IMR-90 (cell line): Measurements from ENCODE around the gene GPR15. TPM values are rescaled to one million over a fixed set of nuclear protein-coding genes. Genes with fewer than 3 reads are reported as not detected.

Experiments
- ATAC-seq: fragments of 200-7000 bp; cut with Tn5 transposase; 2 replicates; pipeline ENCODE4 v1.9.1; 2020; ENCODE audit warnings: low read depth, mild to moderate bottlenecking, moderate library complexity
- BruUV-seq: library from RNA; stranded (reverse); fragments of 400-500 nt; replicated peaks from 2 replicates; lab custom pipeline; 2021; lab: Mats Ljungman, UMichigan
- CTCF ChIA-PET: fragments of 300-600 bp; formaldehyde crosslinking; extraction: SDS; loops from one replicate; lab custom pipeline; 2021; ENCODE audit warnings: antibody characterized with exemption; lab: Yijun Ruan, JAX
- POLR2A ChIA-PET: fragments of 300-600 bp; sonication (Branson Sonifier 250); formaldehyde crosslinking; loops from one replicate; lab custom pipeline; 2022; ENCODE audit warnings: antibody characterized with exemption; ENCODE audit not compliant: unreplicated experiment; lab: Charles Lee
- DNase-seq: peaks from one replicate; pipeline ENCODE4 v3.0.0; 2013
- H2AFZ ChIP-seq: replicated peaks from 2 replicates; pipeline ENCODE3; 2013; ENCODE audit warnings: low read length, mild to moderate bottlenecking; ENCODE audit not compliant: poor library complexity
- H2AK5ac ChIP-seq: 2 replicates; pipeline ENCODE4 v1.6.1; 2013; ENCODE audit warnings: low read depth, low read length, inconsistent platforms
- H2AK9ac ChIP-seq: replicated peaks from 2 replicates; pipeline ENCODE3; 2013; ENCODE audit warnings: mild to moderate bottlenecking, low read depth, low read length, moderate library complexity; ENCODE audit not compliant: poor library complexity
- H2BK120ac ChIP-seq: 2 replicates; pipeline ENCODE4 v1.6.1; 2013; ENCODE audit warnings: low read depth, low read length, inconsistent platforms
- H2BK15ac ChIP-seq: 3 replicates; pipeline ENCODE4 v1.6.1; 2013; ENCODE audit warnings: low read depth, low read length, inconsistent platforms
- H2BK20ac ChIP-seq: 2 replicates; pipeline ENCODE4 v1.6.1; 2013; ENCODE audit warnings: low read depth, mild to moderate bottlenecking, inconsistent platforms, low read length, moderate library complexity
- H2BK5ac ChIP-seq: 2 replicates; pipeline ENCODE4 v1.6.1; 2013; ENCODE audit warnings: mild to moderate bottlenecking, low read depth, low read length, inconsistent platforms; ENCODE audit not compliant: poor library complexity, severe bottlenecking
- H3K14ac ChIP-seq: replicated peaks from 2 replicates; pipeline ENCODE4 v1.6.1; 2013; ENCODE audit warnings: low read depth, low read length, inconsistent platforms
- H3K18ac ChIP-seq: 2 replicates; pipeline ENCODE4 v1.6.1; 2013; ENCODE audit warnings: low read depth, low read length, control low read depth
- H3K23ac ChIP-seq: 2 replicates; pipeline ENCODE4 v1.6.1; 2013; ENCODE audit warnings: low read depth, low read length, inconsistent platforms
- H3K27ac ChIP-seq: 2 replicates; pipeline ENCODE4 v1.5.1; 2013; ENCODE audit warnings: mild to moderate bottlenecking, control low read depth, low read length; ENCODE audit not compliant: insufficient read depth
- H3K27me3 ChIP-seq: 2 replicates; pipeline ENCODE4 v1.6.1; 2013; ENCODE audit warnings: low read length; ENCODE audit not compliant: control insufficient read depth, insufficient read depth
- H3K36me3 ChIP-seq: 2 replicates; pipeline ENCODE4 v1.6.1; 2013; ENCODE audit warnings: low read length, mixed read lengths; ENCODE audit not compliant: control insufficient read depth, insufficient read depth
- H3K4ac ChIP-seq: 2 replicates; pipeline ENCODE4 v1.6.1; 2013; ENCODE audit warnings: low read depth, low read length, inconsistent platforms
- H3K4me1 ChIP-seq: 2 replicates; pipeline ENCODE4 v1.6.1; 2013; ENCODE audit warnings: low read length, mixed read lengths; ENCODE audit not compliant: control insufficient read depth, insufficient read depth
- H3K4me2 ChIP-seq: 2 replicates; pipeline ENCODE4 v1.6.1; 2013; ENCODE audit warnings: low read depth, mild to moderate bottlenecking, control low read depth, low read length, moderate library complexity
- H3K4me3 ChIP-seq: 2 replicates; pipeline ENCODE4 v1.5.1; 2013; ENCODE audit warnings: low read depth, mild to moderate bottlenecking, control low read depth, low read length, moderate library complexity; ENCODE audit not compliant: insufficient read depth
- H3K56ac ChIP-seq: 2 replicates; pipeline ENCODE4 v1.6.1; 2013; ENCODE audit warnings: low read length, inconsistent platforms; ENCODE audit not compliant: insufficient read depth; ENCODE audit errors: extremely low read depth
- H3K79me1 ChIP-seq, 2 experiments: 2 replicates each; pipeline ENCODE4 v1.6.1; 2013; ENCODE audit warnings: low read length in 2 of 2, inconsistent platforms in 1 of 2, low read depth in 1 of 2
- H3K9ac ChIP-seq: 2 replicates; pipeline ENCODE4 v1.6.1; 2013; ENCODE audit warnings: low read depth, low read length, control low read depth
- H3K9me1 ChIP-seq: 2 replicates; pipeline ENCODE4 v1.6.1; 2013; ENCODE audit warnings: low read length, inconsistent platforms; ENCODE audit not compliant: insufficient read depth
- H3K9me3 ChIP-seq: 2 replicates; pipeline ENCODE4 v1.6.1; 2013; ENCODE audit warnings: low read length; ENCODE audit not compliant: control insufficient read depth, insufficient read depth
- H4K20me1 ChIP-seq: 2 replicates; pipeline ENCODE4 v1.6.1; 2013; ENCODE audit warnings: low read length, inconsistent platforms; ENCODE audit not compliant: insufficient read depth
- H4K5ac ChIP-seq: 2 replicates; pipeline ENCODE4 v1.6.1; 2013; ENCODE audit warnings: mild to moderate bottlenecking, low read depth, low read length, control low read depth
- H4K8ac ChIP-seq, 2 experiments: 2 replicates each; pipeline ENCODE4 v1.6.1; 2013; ENCODE audit warnings: low read depth in 2 of 2, low read length in 2 of 2, control low read depth in 1 of 2, inconsistent platforms in 1 of 2
- H4K91ac ChIP-seq: 2 replicates; pipeline ENCODE4 v1.6.1; 2013; ENCODE audit warnings: low read depth, low read length, inconsistent platforms; ENCODE audit not compliant: insufficient read depth
- BHLHE40 ChIP-seq: fragments of 150-350 bp; IDR thresholded peaks from 2 replicates; pipeline ENCODE4 v1.6.1; 2016; ENCODE audit warnings: mild to moderate bottlenecking, low read depth, low read length
- CEBPB ChIP-seq: IDR thresholded peaks from 2 replicates; pipeline ENCODE4 v1.6.1; 2012; ENCODE audit warnings: low read depth, low read length, improper control_type of control experiment
- WGBS, 2 experiments: methylation state at CpG; one replicate each; pipeline versions ENCODE4 v1.1.5 to v1.1.7; 2013; ENCODE audit warnings: missing lambda C conversion rate in 2 of 2; ENCODE audit not compliant: insufficient read length in 1 of 2; ENCODE audit errors: extremely low coverage in 2 of 2; 5-methylcytosine and 5-hydroxymethylcytosine counted together
- dilution Hi-C: fragments of 300-500 bp; cut with HindIII; formaldehyde crosslinking; loops from one replicate; pipeline ENCODE4 v1.14.3; 2018; ENCODE audit warnings: low sequenced_read_pairs; ENCODE audit not compliant: unreplicated experiment
- in situ Hi-C: fragments of 300-500 bp; cut with MboI; formaldehyde crosslinking; loops from 3 replicates; pipeline ENCODE4 v1.14.3; 2019; ENCODE audit warnings: low sequenced_read_pairs, inconsistent platforms, mixed read lengths
- intact Hi-C: fragments of 100-400 bp; cut with micrococcal nuclease; formaldehyde crosslinking; loops from 2 replicates; pipeline ENCODE4 v1.10.0; 2022
- polyA plus RNA-seq, 3 experiments: library from polyadenylated mRNA; depleted of rRNA; stranded (reverse); fragments of >200 nt; gene quantifications; 2 replicates each; pipeline ENCODE4 v1.2.3, GENCODE V29; 2012; ENCODE audit warnings: low replicate concordance in 1 of 3
- total RNA-seq: library from RNA; depleted of rRNA; stranded (reverse); fragments of >200 nt; gene quantifications from 2 replicates; pipeline ENCODE4 v1.2.3, GENCODE V29; 2012

Gene GPR15
- total and polyA plus RNA-seq, 2 of the 4 experiments (the other 2 are of a cell fraction), result not detected

GRCh38 chr3:98552232-98553020 is 20.6 kb downstream of the GPR15 start:
- BruUV-seq, result no TSS peak
- H2AFZ ChIP-seq, result no peak overlapping the region
- no peak overlapping the region for H2BK20ac ChIP-seq
- WGBS, 2 experiments, result no CpG with 5 or more reads among the region's 4 CpGs
- no peak overlapping the region for H4K8ac ChIP-seq
- no peak overlapping the region for H2AK9ac ChIP-seq
- H4K5ac ChIP-seq, result no peak overlapping the region
- no peak for DNase-seq
- no peak overlapping the region for H3K4me2 ChIP-seq
- intact Hi-C loops (no loop called here), in situ Hi-C loops (loop anchor here (25.0 kb wide), 1 partner anchor 215 kb away; no protein-coding TSS in a partner anchor), dilution Hi-C loops (no loop called here)
- no peak for TF ChIP-seq CEBPB
- TF ChIP-seq BHLHE40, result no peak
- H3K14ac ChIP-seq, result no peak overlapping the region
- H2BK120ac ChIP-seq, result no peak overlapping the region
- no peak overlapping the region for H3K9ac ChIP-seq
- no peak overlapping the region for H3K56ac ChIP-seq
- no peak overlapping the region for H2BK15ac ChIP-seq
- no peak overlapping the region for H3K18ac ChIP-seq
- H4K91ac ChIP-seq, result no peak overlapping the region
- no peaks in the 10 kb centered on the region for H3K9me3 ChIP-seq
- no peak overlapping the region for H3K4me3 ChIP-seq
- ChIA-PET POLR2A (no interaction called here), CTCF (no interaction called here)
- no peaks in the 10 kb centered on the region for H3K9me1 ChIP-seq
- H3K36me3 ChIP-seq, result no peaks in the 10 kb centered on the region
- no peak overlapping the region for H2BK5ac ChIP-seq
- no peaks in the 10 kb centered on the region for H3K79me1 ChIP-seq
- no peak overlapping the region for H3K23ac ChIP-seq
- no peak overlapping the region for H3K27ac ChIP-seq
- H2AK5ac ChIP-seq, result no peak overlapping the region
- peaks cover 22% of the 10 kb centered on the region for H3K27me3 ChIP-seq
- no peak overlapping the region for H3K4ac ChIP-seq
- no peaks in the 10 kb centered on the region for H3K4me1 ChIP-seq
- ATAC-seq, result no peak
- no peaks in the 10 kb centered on the region for H4K20me1 ChIP-seq
